NCI-H146 treated with DMSO at 0.1 percent for 48 hours (cell line): ENCODE measurements around the gene PRSS27.
A peak's percentile ranks its signal among the peaks of the same experiment; 100 is the strongest.
"Not testable (repeated sequence)": the region's sequence is repeated elsewhere in the genome, so short reads cannot be mapped to it uniquely, and the experiment has no call there.

Experiments
- DNase-seq: peaks from one replicate; lab custom pipeline; 2025; ENCODE audit not compliant: unreplicated experiment; lab: John Stamatoyannopoulos, UW

The PRSS27 gene

DNA sequence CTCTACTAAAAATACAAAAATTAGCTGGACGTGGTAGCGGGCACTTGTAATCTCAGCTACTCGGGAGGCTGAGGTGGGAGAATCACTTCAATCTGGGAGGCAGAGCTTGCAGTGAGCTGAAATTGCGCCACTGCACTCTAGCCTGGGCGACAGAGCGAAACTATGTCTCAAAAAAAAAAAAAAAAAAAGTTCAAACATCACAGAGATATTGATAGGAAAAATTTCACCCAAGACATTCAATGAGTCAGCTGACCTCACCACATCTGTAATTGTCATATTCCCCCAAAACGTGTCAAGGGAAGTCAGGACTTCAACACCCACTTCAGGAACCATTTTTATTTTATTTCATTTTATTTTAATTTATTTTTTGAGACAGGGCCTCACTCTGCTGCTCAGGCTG, 8.0 kb upstream of the PRSS27 start:
- DNase-seq: no peak

- no peak for DNase-seq
Measured at GRCh38 chr16:2726923-2727322, 6.9 kb upstream of the PRSS27 start.

DNA sequence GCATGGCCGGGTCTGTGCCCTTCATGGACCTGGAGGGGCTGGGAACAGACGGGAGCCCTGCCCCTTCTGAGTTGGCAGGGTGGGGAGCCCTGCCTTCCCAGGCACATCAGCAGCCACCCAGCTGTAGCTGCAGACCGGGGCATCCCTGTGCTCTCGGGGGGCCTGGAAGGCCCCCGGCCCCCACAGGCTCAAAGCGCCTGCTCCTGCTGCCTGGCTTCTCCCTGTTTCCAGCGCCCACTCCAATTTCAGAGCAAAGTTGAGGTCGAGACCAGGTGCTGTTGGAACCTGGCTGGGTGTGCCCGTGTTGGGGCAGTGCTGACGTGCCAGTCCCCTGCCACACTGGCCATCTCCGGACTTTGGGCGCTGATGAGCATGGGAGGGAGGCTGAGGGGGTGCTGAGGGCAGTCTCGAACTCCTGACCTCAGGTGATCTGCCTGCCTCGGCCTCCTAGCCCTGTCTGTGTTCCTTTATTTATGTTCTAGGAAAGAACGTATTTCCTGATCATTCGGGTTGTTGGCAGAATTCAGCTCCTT, 4.9 kb upstream of the PRSS27 start:
- DNase-seq: no peak

- no peak for DNase-seq
Measured at GRCh38 chr16:2724088-2724676, 4.2 kb upstream of the PRSS27 start.

DNA sequence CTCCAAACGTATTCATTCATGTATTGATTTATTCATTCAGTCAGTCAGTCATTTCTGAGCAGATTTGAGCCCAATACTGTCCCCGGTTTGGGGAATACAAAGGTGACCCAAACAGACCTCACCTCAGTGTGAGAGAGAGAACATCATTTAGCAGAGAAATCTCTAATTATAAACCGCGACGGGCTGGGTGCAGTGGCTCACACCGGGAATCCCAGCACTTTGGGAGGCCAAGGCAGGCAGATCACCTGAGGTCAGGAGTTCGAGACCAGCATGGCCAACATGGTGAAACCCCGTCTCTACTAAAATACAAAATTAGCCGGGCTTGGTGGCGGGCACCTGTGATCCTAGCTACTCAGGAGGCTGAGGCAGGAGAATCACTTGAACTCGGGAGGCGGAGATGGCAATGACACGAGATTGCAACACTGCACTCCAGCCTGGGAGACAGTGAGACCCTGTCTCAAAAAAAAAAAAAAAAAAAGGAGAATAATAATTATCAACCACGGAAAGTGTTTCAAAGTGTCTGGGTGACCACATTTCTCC, 1.7 kb upstream of the PRSS27 start:
- not testable (repeated sequence) for DNase-seq

DNA sequence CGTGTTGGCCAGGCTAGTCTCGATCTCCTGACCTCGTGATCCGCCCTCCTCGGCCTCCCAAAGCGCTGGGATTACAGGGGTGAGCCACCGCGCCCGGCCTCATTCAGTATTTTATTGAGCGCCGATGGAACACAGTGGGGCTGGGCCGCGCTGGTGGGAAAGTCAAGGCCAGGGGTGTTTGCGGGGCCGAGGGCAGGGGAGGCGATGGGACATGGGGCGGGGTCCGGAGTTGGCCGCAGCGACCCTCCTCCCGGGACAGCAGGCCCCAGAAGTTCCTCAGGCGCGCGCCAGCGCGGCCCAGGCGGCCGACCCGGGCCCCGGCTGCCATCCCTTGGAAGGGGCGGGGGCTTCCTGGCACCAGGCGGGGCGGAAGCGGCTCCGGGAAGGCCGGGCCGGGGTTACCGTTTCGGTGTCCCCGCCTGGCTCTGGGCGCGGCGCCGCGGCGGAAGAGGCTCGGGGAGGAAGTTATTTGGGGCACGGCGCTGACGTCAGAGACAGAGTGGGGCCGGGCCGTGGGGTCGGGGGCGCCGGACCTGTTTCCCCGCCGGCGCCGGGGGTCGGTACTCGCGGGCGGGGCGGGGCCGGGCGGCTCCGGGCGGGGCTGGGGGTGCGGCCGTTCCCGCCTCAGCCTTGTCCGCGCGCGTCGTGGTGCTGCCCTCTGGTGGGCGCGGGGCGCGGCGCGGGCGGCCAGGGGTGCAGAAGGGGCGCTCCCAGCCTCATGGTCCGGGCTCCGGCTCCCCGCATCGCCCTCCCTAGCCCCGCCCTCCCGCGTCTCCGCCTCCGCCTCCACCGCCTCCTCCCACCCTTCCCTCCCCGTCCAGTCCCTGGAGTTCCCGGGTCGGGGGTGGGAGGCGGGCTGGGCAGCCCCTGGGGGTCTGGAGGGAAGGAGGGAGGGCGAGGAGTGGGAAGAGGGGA, 952 bp upstream of the PRSS27 start:
- DNase-seq: peak; percentile 87

- DNase-seq: no peak
Measured at GRCh38 chr16:2719328-2720063, 528 bp downstream of the PRSS27 start.

GRCh38 chr16:2717383-2718263, 2.4 kb downstream of the PRSS27 start:
- DNase-seq: no peak

DNA sequence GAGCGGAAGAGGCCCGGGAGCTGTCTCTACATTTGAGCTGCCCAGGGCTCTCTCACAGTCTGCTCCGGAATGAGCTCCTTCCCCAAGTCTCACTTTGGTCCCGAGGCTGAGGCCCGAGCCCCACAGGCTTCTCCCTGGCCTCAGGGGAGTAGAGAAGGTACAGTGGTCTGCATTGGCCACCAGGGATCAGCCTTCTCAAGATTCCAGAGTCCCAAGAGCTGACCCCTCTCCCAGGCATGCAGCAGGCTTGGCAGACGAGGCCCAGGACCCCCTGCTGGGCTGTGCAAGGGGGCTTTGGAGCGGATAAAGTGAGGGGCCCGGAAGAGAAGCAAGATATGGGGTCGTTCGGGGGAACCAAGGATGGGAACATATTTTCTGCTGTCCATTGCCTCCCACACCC, 3.1 kb downstream of the PRSS27 start:
- DNase-seq: no peak

DNA sequence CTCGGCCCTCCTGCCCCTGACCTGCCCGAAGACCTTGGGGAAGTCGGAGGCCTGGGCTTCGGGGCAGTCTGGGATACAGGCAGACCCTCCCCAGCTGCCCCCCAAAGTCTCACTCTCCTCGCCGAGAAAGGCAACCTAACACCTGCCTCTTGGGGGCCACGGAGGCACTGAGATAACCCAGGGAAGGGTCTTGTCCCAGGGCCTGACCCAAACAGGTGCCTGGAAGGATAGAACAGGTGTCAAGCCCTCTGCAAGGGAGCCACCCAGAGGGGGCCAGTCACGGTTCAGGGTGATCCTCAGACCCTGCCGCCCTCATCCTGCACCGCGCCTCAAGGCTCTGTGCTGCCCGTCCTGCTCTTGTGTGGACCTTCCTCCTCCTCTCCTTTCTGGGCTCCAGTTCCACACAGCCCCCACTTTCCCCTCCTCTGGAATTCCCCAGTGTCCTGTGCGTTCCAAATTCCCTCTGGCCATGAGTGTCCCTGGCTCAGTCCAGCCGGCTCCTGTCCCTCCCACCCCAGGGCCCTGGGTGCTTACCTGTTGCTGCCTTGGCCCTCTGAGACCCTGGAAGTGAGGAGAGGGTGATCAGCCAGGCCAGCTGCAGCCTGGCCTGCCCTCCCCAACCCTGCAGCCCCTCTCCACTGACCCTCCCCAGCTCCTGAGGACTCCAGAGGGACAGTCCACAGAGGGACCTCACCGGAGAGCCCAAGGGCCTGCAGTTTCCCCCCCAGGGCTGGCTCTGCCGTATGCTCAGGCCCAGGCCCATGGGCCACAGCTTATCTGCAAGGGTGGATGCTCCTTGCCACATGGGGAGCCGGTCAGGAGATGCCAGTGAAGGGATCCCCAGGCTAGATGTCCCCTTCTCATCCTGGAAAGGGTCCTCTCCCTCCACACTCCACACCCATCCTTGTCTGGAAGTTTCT, 3.8 kb downstream of the PRSS27 start:
- DNase-seq: no peak

DNA sequence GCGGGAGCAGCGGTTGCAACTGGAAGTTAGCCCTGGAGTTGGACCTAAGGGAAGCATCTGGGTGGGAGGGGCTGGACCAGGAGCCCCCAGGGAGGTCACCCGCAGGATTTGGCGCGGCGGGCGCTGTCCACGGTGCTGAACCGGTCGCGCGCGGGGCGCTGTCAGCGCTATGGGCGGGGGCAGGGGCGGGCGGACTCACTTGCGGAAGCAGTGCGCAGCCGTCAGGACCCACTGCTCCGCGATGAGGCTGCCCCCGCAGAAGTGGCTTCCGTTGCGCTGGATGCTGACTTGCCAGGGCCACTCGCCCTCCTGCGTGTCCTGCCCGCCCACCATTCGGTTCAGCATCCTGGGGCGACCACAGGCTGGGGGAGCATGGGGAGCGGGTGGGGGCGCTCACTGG, 4.5 kb downstream of the PRSS27 start:
- DNase-seq: no peak

- peak; percentile 6 for DNase-seq
Measured at GRCh38 chr16:2715064-2715463, 5.0 kb downstream of the PRSS27 start.

GRCh38 chr16:2713985-2714774, 5.8 kb downstream of the PRSS27 start:
- peak; percentile 32 for DNase-seq

GRCh38 chr16:2713523-2713922, 6.5 kb downstream of the PRSS27 start:
- no peak for DNase-seq

DNA sequence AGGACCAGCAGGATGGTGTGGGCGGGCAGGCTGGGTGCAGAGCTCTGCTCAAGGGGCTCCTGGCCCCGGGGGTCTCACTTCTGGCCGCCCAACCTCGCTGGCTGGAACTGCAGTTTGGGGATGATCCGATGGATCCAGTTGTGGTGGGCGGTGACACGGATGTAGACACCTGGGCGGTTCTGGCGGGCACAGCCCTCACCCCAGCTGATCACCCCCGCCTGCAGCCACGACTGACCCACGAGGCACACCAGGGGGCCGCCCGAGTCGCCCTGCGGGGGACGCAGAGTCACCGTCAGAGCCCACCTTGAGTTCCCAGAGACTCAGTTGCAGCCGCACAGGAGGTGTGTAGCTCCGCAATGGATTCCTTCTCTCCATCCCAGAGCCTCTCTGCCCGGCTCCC, 7.5 kb downstream of the PRSS27 start:
- no peak for DNase-seq

- DNase-seq: no peak
Measured at GRCh38 chr16:2712063-2712441, 8.0 kb downstream of the PRSS27 start.

DNA sequence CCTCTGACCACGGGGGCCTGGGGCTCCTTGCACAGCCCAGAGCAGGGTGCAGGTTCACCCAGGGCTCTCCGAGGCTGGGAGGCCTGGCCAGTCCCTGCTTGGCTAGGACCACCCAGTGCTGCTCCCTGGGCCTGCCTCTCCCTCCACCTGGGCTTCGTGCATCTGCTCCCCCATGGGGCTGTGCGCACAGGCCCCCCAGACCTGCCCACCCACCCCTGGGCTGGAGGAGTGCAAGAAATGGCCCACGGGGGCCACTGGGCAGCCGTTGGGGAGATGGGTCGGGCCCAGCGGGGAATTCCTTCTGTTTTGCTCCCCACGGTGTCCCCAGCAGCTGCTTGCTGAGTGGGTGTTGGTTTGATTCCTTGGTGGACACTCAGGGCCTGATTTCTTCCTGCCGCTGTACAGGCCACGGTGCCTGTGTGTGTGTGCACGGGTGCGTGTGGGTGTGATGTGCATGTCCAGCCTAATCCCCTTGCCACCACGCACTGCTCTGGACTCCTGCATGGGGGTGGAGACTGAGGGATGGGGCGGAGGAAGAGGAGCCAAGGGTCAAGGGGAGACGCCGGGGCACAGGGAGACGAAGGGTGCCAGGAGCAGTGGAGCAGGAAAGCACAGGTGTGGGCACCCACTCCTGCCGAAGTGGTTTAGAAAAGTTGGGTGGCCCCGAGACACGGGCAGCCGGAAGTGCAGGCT, 8.5 kb downstream of the PRSS27 start:
- DNase-seq: no peak

DNA sequence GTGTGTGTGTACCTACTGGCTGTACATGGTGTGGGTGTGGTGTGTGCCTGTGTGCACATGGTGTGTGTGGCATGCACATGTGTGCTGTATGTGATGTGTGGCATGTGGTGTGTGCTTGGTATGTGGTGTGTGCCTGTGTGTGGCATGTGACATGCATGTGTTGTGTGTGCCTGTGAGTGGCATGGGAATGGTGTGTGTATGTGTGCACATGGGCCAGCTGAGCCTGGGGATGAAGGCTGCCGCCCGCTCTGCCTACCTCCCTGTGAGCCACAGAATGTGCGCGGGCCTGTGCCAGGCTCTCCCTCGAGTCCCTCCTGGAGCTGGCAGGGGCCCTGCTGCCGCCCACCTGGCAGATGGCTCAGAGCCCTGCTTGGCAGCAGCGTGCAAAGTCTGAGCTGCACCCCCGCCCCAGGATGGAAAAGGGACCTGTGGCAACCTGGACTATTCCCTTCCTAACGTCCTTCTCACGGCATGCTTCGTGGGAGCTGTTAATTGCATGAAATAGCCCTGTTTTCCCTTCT, 9.3 kb downstream of the PRSS27 start:
- no peak for DNase-seq
